ENCODE results near the gene ULK4. TPM values are rescaled to one million over a fixed set of nuclear protein-coding genes. Genes with fewer than 3 reads are reported as not detected.

Gene ULK4
- 4.7 to 9.0 TPM (median 5.3 TPM) in 5 replicates for total RNA-seq (2022; extraction: Qiagen RNA extraction)

DNA sequence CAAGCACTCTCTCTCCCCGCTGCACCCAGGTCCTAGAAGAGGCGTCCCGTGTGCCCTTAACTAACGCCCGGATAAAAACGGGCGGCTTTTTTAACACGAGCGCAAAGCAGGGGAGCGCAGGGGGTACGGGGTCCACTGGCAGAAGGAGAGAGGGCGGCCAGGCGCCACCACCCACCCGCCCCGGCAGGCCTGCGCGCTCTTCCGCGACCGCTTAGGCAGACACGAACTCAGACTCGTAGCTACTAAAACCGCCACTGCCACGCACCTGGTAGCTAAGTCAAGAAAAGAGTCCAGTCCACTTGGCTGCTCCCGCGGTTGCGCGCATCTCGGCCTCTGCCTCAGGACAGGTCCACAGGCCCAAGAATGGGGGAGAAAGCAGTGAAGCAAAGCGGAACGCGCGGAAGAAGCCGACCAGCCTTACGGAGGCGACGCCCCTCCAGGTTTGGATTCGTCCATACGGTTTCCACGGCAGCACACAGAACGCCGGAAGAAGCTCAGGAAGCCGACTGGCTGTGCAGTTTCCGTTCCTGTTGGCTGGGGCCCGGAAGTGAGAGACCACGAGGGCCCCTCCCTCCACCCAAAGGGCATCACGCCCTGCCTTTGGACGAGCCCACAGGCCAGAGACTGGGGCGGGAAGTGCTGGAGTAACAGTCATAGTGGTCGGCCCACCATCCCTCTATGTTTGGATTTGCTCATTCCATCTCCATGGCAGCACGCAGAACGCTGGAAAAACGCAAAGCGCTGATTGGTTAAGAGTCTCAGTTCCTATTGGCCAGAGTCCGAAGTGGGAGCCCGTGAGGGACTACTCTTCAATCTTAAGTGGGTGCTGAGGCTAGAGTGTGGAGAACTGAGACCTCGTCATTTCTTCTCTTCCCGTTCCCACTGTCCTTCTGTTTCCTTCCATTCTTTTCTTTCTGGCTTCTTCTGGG is at the start of gene ULK4:
TSS of gene ULK4 (minus strand) at position 353 of the 929 bp plus-strand sequence. CDS start 7,344 bp downstream, outside the sequence.

DNA sequence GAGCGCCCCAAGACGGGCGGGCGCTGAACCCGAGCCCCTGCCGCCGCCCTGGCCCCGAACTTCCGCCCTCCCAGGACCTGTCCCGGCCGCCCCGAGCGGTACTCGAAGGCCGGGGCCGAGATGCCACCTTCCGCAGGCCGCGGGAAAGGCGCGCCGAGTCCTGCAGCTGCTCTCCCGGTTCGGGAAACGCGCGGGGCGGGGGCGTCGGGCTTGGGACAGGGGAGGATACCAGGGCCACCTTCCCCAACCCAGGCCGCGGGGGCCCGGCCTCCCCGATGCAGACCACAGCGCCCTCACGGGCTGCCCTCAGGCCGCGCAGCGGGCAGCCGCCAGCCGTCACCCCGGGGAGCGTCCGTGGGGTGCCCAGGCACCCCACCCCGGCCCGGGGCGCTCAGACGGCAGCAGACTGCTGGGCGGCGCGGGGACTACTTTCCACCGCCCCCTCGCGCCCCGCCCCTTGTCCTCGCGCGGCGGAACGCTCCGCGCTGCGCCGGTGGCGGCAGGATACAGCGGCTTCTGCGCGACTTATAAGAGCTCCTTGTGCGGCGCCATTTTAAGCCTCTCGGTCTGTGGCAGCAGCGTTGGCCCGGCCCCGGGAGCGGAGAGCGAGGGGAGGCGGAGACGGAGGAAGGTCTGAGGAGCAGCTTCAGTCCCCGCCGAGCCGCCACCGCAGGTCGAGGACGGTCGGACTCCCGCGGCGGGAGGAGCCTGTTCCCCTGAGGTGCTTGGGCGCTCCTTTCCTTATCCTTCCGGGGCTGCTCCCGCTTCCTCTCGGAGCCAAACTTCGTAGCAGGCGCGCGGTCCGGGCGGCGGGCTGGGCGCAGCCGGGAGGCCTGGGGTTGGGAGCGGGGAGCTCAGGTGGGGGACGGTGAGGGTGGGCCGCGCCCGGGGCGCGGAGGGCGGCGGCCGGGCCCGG is 762.7 kb downstream of the ULK4 start, which contains the start of gene CTNNB1:
TSS of gene CTNNB1 (plus strand) at position 556 of the 916 bp plus-strand sequence. CDS start 24,564 bp downstream, outside the sequence.

Other genes starting within 250 kb of the ULK4 start
- gene TRAK1, start 129.3 kb upstream of the ULK4 start, total RNA-seq (2022; extraction: Qiagen RNA extraction): 13.2 to 17.9 TPM (median 15.3 TPM) in 5 replicates

Data from A549 treated with Hydrocortisone at 1 μM for 4 hours (cell line).